Astrocyte (in vitro differentiated cells and primary cell): ENCODE measurements around the gene FLVCR1. TPM values are rescaled to one million over a fixed set of nuclear protein-coding genes. Genes with fewer than 3 reads are reported as not detected.

Experiments used
- DNase-seq: peaks from one replicate; pipeline ENCODE4 v3.0.0-alpha.2; 2010; ENCODE audit warnings: low read depth
- FAIRE-seq: peaks from 2 replicates; lab custom pipeline; 2011; peaks lifted over from hg19 to GRCh38; lab: Jason Lieb, UNC
- H2AFZ ChIP-seq: 2 replicates; pipeline ENCODE4 v1.6.0; 2012; ENCODE audit warnings: low read depth, low read length, inconsistent platforms
- H3K27ac ChIP-seq: 2 replicates; pipeline ENCODE4 v1.5.1; 2011; ENCODE audit warnings: low read depth, low read length, inconsistent platforms
- H3K27me3 ChIP-seq: 2 replicates; pipeline ENCODE4 v1.6.0; 2011; ENCODE audit warnings: low read length, inconsistent platforms; ENCODE audit not compliant: insufficient read depth
- H3K36me3 ChIP-seq: 2 replicates; pipeline ENCODE4 v1.5.1; 2011; ENCODE audit warnings: low read length, inconsistent platforms; ENCODE audit not compliant: insufficient read depth
- H3K4me1 ChIP-seq: 2 replicates; pipeline ENCODE4 v1.5.1; 2011; ENCODE audit warnings: low read length, inconsistent platforms; ENCODE audit not compliant: insufficient read depth
- H3K4me2 ChIP-seq: 2 replicates; pipeline ENCODE4 v1.6.0; 2012; ENCODE audit warnings: low read length, inconsistent platforms
- H3K4me3 ChIP-seq: 2 replicates; pipeline ENCODE4 v1.5.1; 2011; ENCODE audit warnings: low read depth, mild to moderate bottlenecking, low read length, inconsistent platforms; ENCODE audit not compliant: insufficient read depth
- H3K79me2 ChIP-seq: 2 replicates; pipeline ENCODE4 v1.6.0; 2012; ENCODE audit warnings: mild to moderate bottlenecking, low read length, inconsistent platforms; ENCODE audit not compliant: insufficient read depth
- H3K9ac ChIP-seq: 2 replicates; pipeline ENCODE4 v1.6.0; 2012; ENCODE audit warnings: mild to moderate bottlenecking, low read length, inconsistent platforms
- H3K9me3 ChIP-seq: 2 replicates; pipeline ENCODE4 v1.5.1; 2012; ENCODE audit warnings: low read depth, mild to moderate bottlenecking, low read length, inconsistent platforms; ENCODE audit not compliant: insufficient read depth
- H4K20me1 ChIP-seq: 2 replicates; pipeline ENCODE4 v1.6.0; 2012; ENCODE audit warnings: low read length, inconsistent platforms; ENCODE audit not compliant: insufficient read depth
- H3K27ac Mint-ChIP-seq: one replicate; pipeline ENCODE4 v1.8.0; 2021; ENCODE audit warnings: mild to moderate bottlenecking, mixed read lengths; ENCODE audit not compliant: unreplicated experiment
- H3K27me3 Mint-ChIP-seq: one replicate; pipeline ENCODE4 v1.8.0; 2021; ENCODE audit warnings: low read depth, mixed read lengths; ENCODE audit not compliant: unreplicated experiment
- H3K36me3 Mint-ChIP-seq: one replicate; pipeline ENCODE4 v1.8.0; 2021; ENCODE audit warnings: low read depth, mixed read lengths; ENCODE audit not compliant: unreplicated experiment
- H3K4me1 Mint-ChIP-seq: one replicate; pipeline ENCODE4 v1.8.0; 2021; ENCODE audit warnings: low read depth, mixed read lengths; ENCODE audit not compliant: unreplicated experiment
- H3K4me3 Mint-ChIP-seq: one replicate; pipeline ENCODE4 v1.8.0; 2021; ENCODE audit warnings: mild to moderate bottlenecking, moderate library complexity, mixed read lengths; ENCODE audit not compliant: unreplicated experiment
- H3K9me3 Mint-ChIP-seq: one replicate; pipeline ENCODE4 v1.8.0; 2021; ENCODE audit warnings: mild to moderate bottlenecking, mixed read lengths; ENCODE audit not compliant: unreplicated experiment
- EZH2 ChIP-seq: IDR thresholded peaks from 2 replicates; pipeline ENCODE4 v1.6.1; 2012; ENCODE audit warnings: mild to moderate bottlenecking, low read length, inconsistent platforms; ENCODE audit not compliant: insufficient read depth
- total RNA-seq: library from RNA; stranded (reverse); gene quantifications from 2 replicates; pipeline ENCODE4 v1.2.1, GENCODE V29; 2021
- TF ChIP-seq, protein P1 (sequence below): IDR thresholded peaks from 2 replicates; pipeline ENCODE4 v1.5.1; 2011; ENCODE audit warnings: low read depth, mild to moderate bottlenecking, inconsistent platforms, low read length, moderate library complexity; ENCODE audit not compliant: insufficient read depth

FLVCR1 gene
- total RNA-seq, 1 donor from 2014 or later = 8.1 TPM

GRCh38 chr1:212922016-212922415, 63.9 kb downstream of the FLVCR1 start:
- TF ChIP-seq, protein P1, sequence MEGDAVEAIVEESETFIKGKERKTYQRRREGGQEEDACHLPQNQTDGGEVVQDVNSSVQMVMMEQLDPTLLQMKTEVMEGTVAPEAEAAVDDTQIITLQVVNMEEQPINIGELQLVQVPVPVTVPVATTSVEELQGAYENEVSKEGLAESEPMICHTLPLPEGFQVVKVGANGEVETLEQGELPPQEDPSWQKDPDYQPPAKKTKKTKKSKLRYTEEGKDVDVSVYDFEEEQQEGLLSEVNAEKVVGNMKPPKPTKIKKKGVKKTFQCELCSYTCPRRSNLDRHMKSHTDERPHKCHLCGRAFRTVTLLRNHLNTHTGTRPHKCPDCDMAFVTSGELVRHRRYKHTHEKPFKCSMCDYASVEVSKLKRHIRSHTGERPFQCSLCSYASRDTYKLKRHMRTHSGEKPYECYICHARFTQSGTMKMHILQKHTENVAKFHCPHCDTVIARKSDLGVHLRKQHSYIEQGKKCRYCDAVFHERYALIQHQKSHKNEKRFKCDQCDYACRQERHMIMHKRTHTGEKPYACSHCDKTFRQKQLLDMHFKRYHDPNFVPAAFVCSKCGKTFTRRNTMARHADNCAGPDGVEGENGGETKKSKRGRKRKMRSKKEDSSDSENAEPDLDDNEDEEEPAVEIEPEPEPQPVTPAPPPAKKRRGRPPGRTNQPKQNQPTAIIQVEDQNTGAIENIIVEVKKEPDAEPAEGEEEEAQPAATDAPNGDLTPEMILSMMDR = no peak
- no peak for TF ChIP-seq EZH2
- no peak overlapping the region for H3K27ac ChIP-seq
- H3K9ac ChIP-seq = no peak overlapping the region
- Mint-ChIP-seq H3K36me3 (peaks cover 2% of the 10 kb centered on the region), H3K4me3 (no peak overlapping the region), H3K27ac (peak overlapping the region; percentile 47), H3K27me3 (peaks cover 26% of the 10 kb centered on the region), H3K4me1 (peaks cover 7% of the 10 kb centered on the region), H3K9me3 (peaks cover 11% of the 10 kb centered on the region)
- no peak overlapping the region for H2AFZ ChIP-seq
- H3K36me3 ChIP-seq = no peaks in the 10 kb centered on the region
- peaks cover 10% of the 10 kb centered on the region for H3K27me3 ChIP-seq
- H3K4me2 ChIP-seq = no peak overlapping the region
- H3K9me3 ChIP-seq = peaks cover 2% of the 10 kb centered on the region
- no peak overlapping the region for H3K4me3 ChIP-seq
- DNase-seq (no peak), FAIRE-seq (no peak)
- no peaks in the 10 kb centered on the region for H4K20me1 ChIP-seq
- H3K79me2 ChIP-seq = no peaks in the 10 kb centered on the region
- peaks cover 5% of the 10 kb centered on the region for H3K4me1 ChIP-seq

GRCh38 chr1:212926372-212926771, 68.3 kb downstream of the FLVCR1 start:
- H3K4me1 Mint-ChIP-seq = peaks cover 6% of the 10 kb centered on the region
- no peak overlapping the region for H2AFZ ChIP-seq
- H3K36me3 Mint-ChIP-seq = peaks cover 2% of the 10 kb centered on the region
- DNase-seq (no peak), FAIRE-seq (no peak)
- no peak overlapping the region for H3K27ac Mint-ChIP-seq
- H3K27me3 Mint-ChIP-seq = peaks cover 13% of the 10 kb centered on the region
- H3K4me2 ChIP-seq = no peak overlapping the region
- H3K9me3 ChIP-seq = peaks cover 4% of the 10 kb centered on the region
- no peaks in the 10 kb centered on the region for H4K20me1 ChIP-seq
- no peak overlapping the region for H3K9ac ChIP-seq
- no peak overlapping the region for H3K4me3 Mint-ChIP-seq
- H3K27ac ChIP-seq = no peak overlapping the region
- no peaks in the 10 kb centered on the region for H3K79me2 ChIP-seq
- H3K9me3 Mint-ChIP-seq = peaks cover 9% of the 10 kb centered on the region
- H3K36me3 ChIP-seq = no peaks in the 10 kb centered on the region
- peaks cover 5% of the 10 kb centered on the region for H3K4me1 ChIP-seq
- no peak for TF ChIP-seq EZH2
- TF ChIP-seq, protein P1 = no peak
- no peak overlapping the region for H3K4me3 ChIP-seq
- peaks cover 3% of the 10 kb centered on the region for H3K27me3 ChIP-seq
